Lung (tissue), 12 donors: Measurements from ENCODE around the gene SRC. TPM values are rescaled to one million over a fixed set of nuclear protein-coding genes. Genes with fewer than 3 reads are reported as not detected.
A peak's percentile ranks its signal among the peaks of the same experiment; 100 is the strongest.

Experiments used
- ATAC-seq: fragments of 200-7000 bp; cut with Tn5 transposase; one replicate; pipeline ENCODE4 v1.9.1; 2020; ENCODE audit warnings: moderate number of reproducible peaks; ENCODE audit not compliant: insufficient read depth, low FRiP score
- DNase-seq, 3 donors: peaks; one replicate each; pipeline ENCODE4 v3.0.0-alpha.2; 2013 to 2017
- H3K27ac ChIP-seq, 2 donors: one replicate each; pipeline ENCODE4 v1.5.1; 2013; ENCODE audit warnings: mild to moderate bottlenecking in 2 of 2, moderate library complexity in 2 of 2, control low read depth in 1 of 2, inconsistent platforms in 1 of 2, low read depth in 1 of 2, low read length in 1 of 2
- H3K27me3 ChIP-seq, 3 donors: one replicate each; pipeline ENCODE4 v1.5.1; 2013; ENCODE audit warnings: low read length in 2 of 3; ENCODE audit not compliant: control insufficient read depth in 3 of 3, insufficient read depth in 3 of 3
- H3K36me3 ChIP-seq, 4 donors: one replicate each; pipeline ENCODE4 v1.5.1; 2013; ENCODE audit warnings: low read length in 4 of 4, mild to moderate bottlenecking in 1 of 4, moderate library complexity in 1 of 4; ENCODE audit not compliant: control insufficient read depth in 4 of 4, insufficient read depth in 4 of 4
- H3K4me1 ChIP-seq, 5 donors: one replicate each; pipeline ENCODE4 v1.5.1; 2013; ENCODE audit warnings: low read length in 5 of 5, mild to moderate bottlenecking in 2 of 5, moderate library complexity in 1 of 5; ENCODE audit not compliant: control insufficient read depth in 5 of 5, insufficient read depth in 5 of 5
- H3K4me3 ChIP-seq: one replicate; pipeline ENCODE4 v1.5.1; 2013; ENCODE audit warnings: mild to moderate bottlenecking, control low read depth, moderate library complexity
- H3K9ac ChIP-seq, 2 donors: one replicate each; pipeline ENCODE4 v1.5.1; 2013; ENCODE audit warnings: low read length in 2 of 2, control low read depth in 1 of 2; ENCODE audit not compliant: insufficient read depth in 1 of 2
- H3K9me3 ChIP-seq, 4 donors: one replicate each; pipeline ENCODE4 v1.5.1; 2013; ENCODE audit warnings: low read length in 3 of 4, mild to moderate bottlenecking in 1 of 4, moderate library complexity in 1 of 4; ENCODE audit not compliant: control insufficient read depth in 4 of 4, insufficient read depth in 3 of 4
- WGBS, 2 donors: extraction: QIAGEN DNeasy Blood & Tissue Kit; methylation state at CpG; one replicate each; pipeline ENCODE4 v1.1.7; 2013; 5-methylcytosine and 5-hydroxymethylcytosine counted together
- polyA plus RNA-seq, 2 donors: library from polyadenylated mRNA; stranded (reverse); fragments of 200-250 nt; gene quantifications; one replicate each; pipeline ENCODE4 v1.2.1, GENCODE V29; 2013
- total RNA-seq, 2 donors: library from RNA; depleted of rRNA in 1 of 2; stranded (reverse); fragments of >200 nt in 1 of 2; gene quantifications; one replicate each; pipeline ENCODE4 v1.2.1, GENCODE V29; 2014 to 2021
- TF ChIP-seq, protein P1 (sequence below): IDR thresholded peaks from 2 replicates; pipeline ENCODE4 v1.5.1; 2012; ENCODE audit warnings: mild to moderate bottlenecking; ENCODE audit errors: control extremely low read depth, extremely low read depth
- donor health status: control.
- donor health status: control.
- donor health status: Bipolar disorder and iron deficiency.
- donor health status: healthy.
- donor health status: DM: yes; HTN: yes; CAD: no.

The SRC gene
- total and polyA plus RNA-seq, 4 donors, result 35.6 to 69.5 (median 50.1) TPM

DNA sequence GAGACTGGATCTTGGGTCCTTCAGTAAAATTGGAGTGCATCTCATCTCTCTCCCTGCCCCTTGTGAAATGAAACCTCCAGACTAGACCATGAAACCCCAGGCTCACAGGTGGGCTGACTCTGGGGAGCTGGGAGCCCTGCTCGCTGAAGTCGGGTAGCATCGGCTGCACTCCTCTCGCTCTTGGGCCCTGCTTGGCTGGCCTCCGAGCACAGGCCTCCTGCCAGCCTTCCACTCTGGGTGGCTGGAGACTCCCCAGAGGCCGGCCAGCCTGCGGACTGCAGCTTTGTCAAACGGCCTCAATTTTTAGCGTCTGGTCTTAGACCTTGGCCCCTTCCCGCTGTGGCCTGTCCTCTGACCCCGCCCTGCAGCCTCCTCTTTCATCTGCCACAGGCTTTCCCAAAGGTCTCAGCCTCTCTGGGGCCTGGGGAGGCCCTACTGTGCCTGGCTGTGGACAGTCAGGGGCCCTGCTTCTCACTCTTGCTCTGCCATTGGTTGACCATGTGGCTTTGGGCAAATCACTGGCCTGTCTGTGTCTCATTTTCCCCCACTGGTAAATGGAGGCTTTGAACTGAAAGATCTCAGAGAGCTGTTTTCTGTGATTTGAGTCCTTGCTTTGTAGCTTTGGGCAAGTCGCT, 45.1 kb downstream of the SRC start:
- Histone ChIP-seq H3K4me3 (no peak overlapping the region), H3K27me3 (no peaks in the 10 kb centered on the region), H3K4me1 (peaks cover 0 to 8% (median 0%) of the 10 kb centered on the region in 5 donors), H3K9ac (no peak overlapping the region), H3K9me3 (no peaks in the 10 kb centered on the region), H3K36me3 (peaks cover 0 to 35% (median 14%) of the 10 kb centered on the region in 4 donors), H3K27ac (no peak overlapping the region)
- 85 to 96% methylated on average over 12 of the region's 12 CpGs for WGBS, 2 donors
- DNase-seq, result peak in 1 of 3 donors; percentile 8
- ATAC-seq, result no peak
- TF ChIP-seq, protein P1, sequence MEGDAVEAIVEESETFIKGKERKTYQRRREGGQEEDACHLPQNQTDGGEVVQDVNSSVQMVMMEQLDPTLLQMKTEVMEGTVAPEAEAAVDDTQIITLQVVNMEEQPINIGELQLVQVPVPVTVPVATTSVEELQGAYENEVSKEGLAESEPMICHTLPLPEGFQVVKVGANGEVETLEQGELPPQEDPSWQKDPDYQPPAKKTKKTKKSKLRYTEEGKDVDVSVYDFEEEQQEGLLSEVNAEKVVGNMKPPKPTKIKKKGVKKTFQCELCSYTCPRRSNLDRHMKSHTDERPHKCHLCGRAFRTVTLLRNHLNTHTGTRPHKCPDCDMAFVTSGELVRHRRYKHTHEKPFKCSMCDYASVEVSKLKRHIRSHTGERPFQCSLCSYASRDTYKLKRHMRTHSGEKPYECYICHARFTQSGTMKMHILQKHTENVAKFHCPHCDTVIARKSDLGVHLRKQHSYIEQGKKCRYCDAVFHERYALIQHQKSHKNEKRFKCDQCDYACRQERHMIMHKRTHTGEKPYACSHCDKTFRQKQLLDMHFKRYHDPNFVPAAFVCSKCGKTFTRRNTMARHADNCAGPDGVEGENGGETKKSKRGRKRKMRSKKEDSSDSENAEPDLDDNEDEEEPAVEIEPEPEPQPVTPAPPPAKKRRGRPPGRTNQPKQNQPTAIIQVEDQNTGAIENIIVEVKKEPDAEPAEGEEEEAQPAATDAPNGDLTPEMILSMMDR, result no peak

DNA sequence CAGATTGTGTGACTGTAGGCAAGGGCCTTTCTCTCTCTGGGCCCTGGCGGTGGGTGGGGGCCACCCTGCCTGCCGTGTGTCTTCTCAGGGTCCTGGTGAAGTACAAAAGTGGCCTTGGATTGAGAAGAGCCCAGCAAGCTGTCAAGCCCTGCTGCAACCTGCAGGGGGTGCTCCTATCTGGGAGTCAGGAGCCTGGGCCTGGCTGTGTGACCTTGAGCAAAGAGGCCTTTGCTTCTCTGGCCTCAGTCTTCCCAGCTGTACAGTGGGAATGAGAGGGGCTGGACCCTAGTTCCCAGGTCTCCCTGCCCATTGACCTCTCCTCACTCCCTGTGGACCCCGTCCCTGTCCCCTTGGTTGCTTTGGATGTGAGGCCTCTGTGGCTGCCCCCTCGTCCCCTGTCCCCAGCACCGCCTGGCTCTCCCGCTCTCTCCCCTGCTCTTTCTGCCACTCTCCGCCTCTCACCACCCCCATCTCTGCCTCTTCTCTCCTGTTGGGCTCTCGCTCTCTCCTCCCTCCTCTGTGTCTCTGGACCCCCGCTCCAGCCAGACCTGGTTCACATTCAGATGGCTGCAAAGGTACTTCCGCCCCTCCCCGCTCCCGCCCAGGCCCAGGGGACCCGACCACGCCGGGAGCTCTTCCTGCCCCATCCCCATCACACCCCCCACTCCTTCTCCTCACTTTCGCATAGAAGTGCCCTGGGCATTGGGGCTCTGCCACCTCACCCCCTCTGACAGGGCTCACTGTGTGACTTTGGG, 46.7 kb downstream of the SRC start:
- Histone ChIP-seq H3K27me3 (no peaks in the 10 kb centered on the region), H3K4me1 (peaks cover 0 to 17% (median 0%) of the 10 kb centered on the region in 5 donors), H3K36me3 (peaks cover 0 to 38% (median 11%) of the 10 kb centered on the region in 4 donors), H3K9ac (no peak overlapping the region), H3K9me3 (no peaks in the 10 kb centered on the region), H3K27ac (no peak overlapping the region), H3K4me3 (no peak overlapping the region)
- TF ChIP-seq, protein P1, result no peak
- ATAC-seq, result no peak
- 94 to 95% methylated on average over 16 of the region's 16 CpGs for WGBS, 2 donors
- peak in 1 of 3 donors; percentile 11 for DNase-seq

DNA sequence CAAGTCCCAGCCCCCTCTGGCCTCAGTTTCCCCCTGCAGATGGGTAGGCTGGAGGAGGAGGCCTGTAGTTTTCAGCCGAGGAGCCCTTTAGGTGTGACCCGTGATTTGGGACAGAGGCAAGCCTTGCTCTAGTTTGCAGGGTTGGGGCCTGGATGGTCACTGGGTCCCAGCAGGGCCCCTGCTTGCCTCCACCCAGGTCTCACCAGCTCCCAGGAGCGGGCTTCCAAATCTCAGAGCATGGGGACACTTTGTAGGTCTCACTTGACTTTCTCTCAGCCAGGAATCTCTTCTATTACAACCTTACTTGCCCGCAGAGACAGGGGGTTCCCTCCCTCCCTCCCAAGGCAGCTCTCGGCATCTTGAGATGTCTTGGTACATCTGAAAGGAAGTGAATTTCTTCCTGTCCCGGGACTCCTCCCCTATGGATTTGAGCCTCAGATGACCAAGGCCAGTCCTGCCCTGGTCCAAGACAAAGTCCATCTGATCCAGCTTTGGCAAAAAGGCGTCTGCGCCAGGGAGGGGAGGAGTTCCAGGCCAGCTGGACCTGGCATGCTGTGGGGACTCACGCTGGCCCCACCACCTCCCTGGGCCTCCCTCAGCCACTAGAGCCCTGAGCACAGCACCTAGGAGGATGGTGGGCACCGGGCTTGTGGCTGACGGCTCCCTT, 47.4 kb downstream of the SRC start:
- Histone ChIP-seq H3K9me3 (no peaks in the 10 kb centered on the region), H3K36me3 (peaks cover 0 to 42% (median 11%) of the 10 kb centered on the region in 4 donors), H3K9ac (no peak overlapping the region), H3K4me1 (peaks cover 0 to 17% (median 0%) of the 10 kb centered on the region in 5 donors), H3K27ac (no peak overlapping the region), H3K27me3 (no peaks in the 10 kb centered on the region), H3K4me3 (no peak overlapping the region)
- TF ChIP-seq, protein P1, result no peak
- DNase-seq (peak in 1 of 3 donors; percentile 11), ATAC-seq (no peak)
- 74 to 81% methylated on average over 11 of the region's 11 CpGs for WGBS, 2 donors
